Left ventricle myocardium inferior (tissue), 1 donor: ENCODE data around the gene CLCN4. TPM values are rescaled to one million over a fixed set of nuclear protein-coding genes. Genes with fewer than 3 reads are reported as not detected.

Source experiments
- DNase-seq: peaks from one replicate; pipeline ENCODE4 v3.0.0-alpha.2; 2020
- H3K27ac ChIP-seq: fragments of 200-600 bp; replicated peaks from 2 replicates; pipeline ENCODE4 v1.8.0; 2021
- H3K27me3 ChIP-seq: fragments of 200-600 bp; 2 replicates; pipeline ENCODE4 v1.8.0; 2021; ENCODE audit warnings: low read depth
- H3K36me3 ChIP-seq: fragments of 200-600 bp; 2 replicates; pipeline ENCODE4 v1.8.0; 2021
- H3K4me1 ChIP-seq: fragments of 200-600 bp; 2 replicates; pipeline ENCODE4 v1.8.0; 2021
- H3K4me3 ChIP-seq: fragments of 200-600 bp; 2 replicates; pipeline ENCODE4 v1.8.0; 2021; ENCODE audit warnings: mild to moderate bottlenecking, moderate library complexity
- H3K9me3 ChIP-seq: fragments of 200-600 bp; replicated peaks from 2 replicates; pipeline ENCODE4 v1.8.0; 2021
- CTCF ChIP-seq: fragments of 200-600 bp; IDR thresholded peaks from 2 replicates; pipeline ENCODE4 v1.8.0; 2021; ENCODE audit warnings: antibody characterized with exemption, mild to moderate bottlenecking, borderline replicate concordance
- intact Hi-C: fragments of 100-400 bp; cut with micrococcal nuclease; formaldehyde crosslinking; loops from one replicate; pipeline ENCODE4 v1.11.0; 2022
- total RNA-seq: library from RNA; stranded (reverse); fragmentation: NEBNext Ultra II Directional; extraction: Animal tissue kit (Norgen Biotek cat#: 25700); gene quantifications from one replicate; pipeline ENCODE4 v1.2.1, GENCODE V29; 2021
- donor health status: DM: no; HTN: yes; CAD: no; lungs with severe emphysema.

CLCN4 gene
- total RNA-seq, 1 donor from 2014 or later: 36.1 TPM

- DNase-seq: no peak
- intact Hi-C loops: no loop called here
- no peak for TF ChIP-seq CTCF
- Histone ChIP-seq H3K36me3 (no peaks in the 10 kb centered on the region), H3K4me3 (no peak overlapping the region), H3K27me3 (no peaks in the 10 kb centered on the region), H3K9me3 (no peaks in the 10 kb centered on the region), H3K4me1 (no peaks in the 10 kb centered on the region), H3K27ac (peak overlapping the region; percentile 8)
Measured at GRCh38 chrX:10208281-10208856, 51.6 kb downstream of the CLCN4 start.

GRCh38 chrX:10208953-10209352 lies 52.2 kb downstream of the CLCN4 start:
- H3K4me1 ChIP-seq: no peaks in the 10 kb centered on the region
- H3K4me3 ChIP-seq: no peak overlapping the region
- intact Hi-C loops: no loop called here
- H3K27me3 ChIP-seq: no peaks in the 10 kb centered on the region
- TF ChIP-seq CTCF: no peak
- H3K27ac ChIP-seq: no peak overlapping the region
- no peak for DNase-seq
- no peaks in the 10 kb centered on the region for H3K36me3 ChIP-seq
- H3K9me3 ChIP-seq: no peaks in the 10 kb centered on the region

GRCh38 chrX:10212395-10212794 lies 55.6 kb downstream of the CLCN4 start:
- H3K27ac ChIP-seq: no peak overlapping the region
- intact Hi-C loops: no loop called here
- no peaks in the 10 kb centered on the region for H3K9me3 ChIP-seq
- no peaks in the 10 kb centered on the region for H3K36me3 ChIP-seq
- H3K27me3 ChIP-seq: no peaks in the 10 kb centered on the region
- no peak overlapping the region for H3K4me3 ChIP-seq
- no peak for TF ChIP-seq CTCF
- H3K4me1 ChIP-seq: peaks cover 9% of the 10 kb centered on the region
- DNase-seq: no peak

- H3K36me3 ChIP-seq: no peaks in the 10 kb centered on the region
- H3K4me1 ChIP-seq: peaks cover 9% of the 10 kb centered on the region
- H3K4me3 ChIP-seq: no peak overlapping the region
- TF ChIP-seq CTCF: no peak
- intact Hi-C loops: no loop called here
- DNase-seq: no peak
- no peaks in the 10 kb centered on the region for H3K27me3 ChIP-seq
- H3K27ac ChIP-seq: no peak overlapping the region
- H3K9me3 ChIP-seq: no peaks in the 10 kb centered on the region
Measured at GRCh38 chrX:10213716-10214115, 56.9 kb downstream of the CLCN4 start.

- no peaks in the 10 kb centered on the region for H3K9me3 ChIP-seq
- DNase-seq: no peak
- intact Hi-C loops: no loop called here
- no peaks in the 10 kb centered on the region for H3K36me3 ChIP-seq
- no peak overlapping the region for H3K4me3 ChIP-seq
- TF ChIP-seq CTCF: no peak
- no peak overlapping the region for H3K27ac ChIP-seq
- peaks cover 9% of the 10 kb centered on the region for H3K4me1 ChIP-seq
- H3K27me3 ChIP-seq: no peaks in the 10 kb centered on the region
Measured at GRCh38 chrX:10216208-10216607, 59.4 kb downstream of the CLCN4 start.
